ENCODE measurements around the gene MPP2. TPM values are rescaled to one million over a fixed set of nuclear protein-coding genes. Genes with fewer than 3 reads are reported as not detected.
"Not testable (repeated sequence)": the region's sequence is repeated elsewhere in the genome, so short reads cannot be mapped to it uniquely, and the experiment has no call there.

The MPP2 gene
- total and polyA plus RNA-seq, 4 donors: 0.05 to 0.25 (median 0.09) TPM

DNA sequence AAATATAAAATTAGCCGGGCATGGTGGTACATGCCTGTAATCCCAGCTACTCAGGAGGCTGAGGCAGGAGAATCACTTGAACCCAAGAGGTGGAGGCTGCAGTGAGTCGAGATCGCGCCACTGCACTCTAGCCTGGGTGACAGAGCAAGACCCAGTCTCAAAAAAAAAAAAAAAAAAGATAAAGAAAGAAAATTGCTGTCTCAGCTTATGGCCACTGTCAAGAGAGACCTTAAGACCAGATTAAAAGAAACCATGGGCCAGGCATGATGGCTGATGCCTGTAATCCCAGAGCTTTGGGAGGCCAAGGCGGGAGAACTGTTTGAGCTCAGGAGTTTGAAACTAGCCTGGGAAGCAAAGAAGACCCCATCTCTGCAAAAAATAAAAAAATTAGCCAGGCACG is 38.3 kb downstream of the MPP2 start:
- not testable (repeated sequence) for H3K4me1 ChIP-seq (ENCODE audit: control insufficient read depth in 4 of 4, insufficient read depth in 4 of 4, low read length in 3 of 4); DNase-seq (ENCODE audit: low spot score); H3K9me3 ChIP-seq (ENCODE audit: control insufficient read depth in 4 of 4, low read length in 3 of 4); H3K27me3 ChIP-seq (ENCODE audit: control insufficient read depth in 4 of 4, insufficient read depth in 4 of 4, low read length in 3 of 4); H3K9ac ChIP-seq (ENCODE audit: low read depth in 1 of 2, low read length in 2 of 2); H3K4me3 ChIP-seq (ENCODE audit: low read depth in 1 of 3, low read length in 3 of 3); H3K36me3 ChIP-seq (ENCODE audit: control insufficient read depth in 4 of 4, insufficient read depth in 3 of 4, low read depth in 1 of 4, low read length in 3 of 4); H3K27ac ChIP-seq (ENCODE audit: low read depth in 1 of 2, low read length in 2 of 2)
- WGBS: 76% methylated on average over 6 of the region's 6 CpGs

- H3K9me3 ChIP-seq (ENCODE audit: control insufficient read depth in 4 of 4, low read length in 3 of 4): no peaks in the 10 kb centered on the region
- no peaks in the 10 kb centered on the region for H3K4me1 ChIP-seq (ENCODE audit: control insufficient read depth in 4 of 4, insufficient read depth in 4 of 4, low read length in 3 of 4)
- no peak for TF ChIP-seq GABPA (IDR thresholded peaks at IDR 0.05 in 1 of 2, conservative IDR thresholded peaks at IDR 0.05 in 1 of 2)
- no peak for TF ChIP-seq RAD21 (IDR thresholded peaks at IDR 0.05)
- TF ChIP-seq, protein P1, sequence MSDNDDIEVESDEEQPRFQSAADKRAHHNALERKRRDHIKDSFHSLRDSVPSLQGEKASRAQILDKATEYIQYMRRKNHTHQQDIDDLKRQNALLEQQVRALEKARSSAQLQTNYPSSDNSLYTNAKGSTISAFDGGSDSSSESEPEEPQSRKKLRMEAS (IDR thresholded peaks at IDR 0.05): no peak
- no peak for TF ChIP-seq EGR1 (IDR thresholded peaks at IDR 0.05; ENCODE audit: low read depth in 2 of 2)
- TF ChIP-seq RXRA (IDR thresholded peaks at IDR 0.05): no peak
- TF ChIP-seq HNF4A (conservative IDR thresholded peaks at IDR 0.05): no peak
- TF ChIP-seq JUND (IDR thresholded peaks at IDR 0.05): no peak
- no peak for TF ChIP-seq ATF3 (IDR thresholded peaks at IDR 0.05)
- no peak for TF ChIP-seq HNF4G (IDR thresholded peaks at IDR 0.05)
- TF ChIP-seq, protein P2, sequence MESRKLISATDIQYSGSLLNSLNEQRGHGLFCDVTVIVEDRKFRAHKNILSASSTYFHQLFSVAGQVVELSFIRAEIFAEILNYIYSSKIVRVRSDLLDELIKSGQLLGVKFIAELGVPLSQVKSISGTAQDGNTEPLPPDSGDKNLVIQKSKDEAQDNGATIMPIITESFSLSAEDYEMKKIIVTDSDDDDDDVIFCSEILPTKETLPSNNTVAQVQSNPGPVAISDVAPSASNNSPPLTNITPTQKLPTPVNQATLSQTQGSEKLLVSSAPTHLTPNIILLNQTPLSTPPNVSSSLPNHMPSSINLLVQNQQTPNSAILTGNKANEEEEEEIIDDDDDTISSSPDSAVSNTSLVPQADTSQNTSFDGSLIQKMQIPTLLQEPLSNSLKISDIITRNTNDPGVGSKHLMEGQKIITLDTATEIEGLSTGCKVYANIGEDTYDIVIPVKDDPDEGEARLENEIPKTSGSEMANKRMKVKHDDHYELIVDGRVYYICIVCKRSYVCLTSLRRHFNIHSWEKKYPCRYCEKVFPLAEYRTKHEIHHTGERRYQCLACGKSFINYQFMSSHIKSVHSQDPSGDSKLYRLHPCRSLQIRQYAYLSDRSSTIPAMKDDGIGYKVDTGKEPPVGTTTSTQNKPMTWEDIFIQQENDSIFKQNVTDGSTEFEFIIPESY (IDR thresholded peaks at IDR 0.05): no peak
- TF ChIP-seq YY1 (IDR thresholded peaks at IDR 0.05): no peak
- TF ChIP-seq FOXA2 (IDR thresholded peaks at IDR 0.05): no peak
- no peak for TF ChIP-seq FOXA1 (IDR thresholded peaks at IDR 0.05)
- TF ChIP-seq, protein P3, sequence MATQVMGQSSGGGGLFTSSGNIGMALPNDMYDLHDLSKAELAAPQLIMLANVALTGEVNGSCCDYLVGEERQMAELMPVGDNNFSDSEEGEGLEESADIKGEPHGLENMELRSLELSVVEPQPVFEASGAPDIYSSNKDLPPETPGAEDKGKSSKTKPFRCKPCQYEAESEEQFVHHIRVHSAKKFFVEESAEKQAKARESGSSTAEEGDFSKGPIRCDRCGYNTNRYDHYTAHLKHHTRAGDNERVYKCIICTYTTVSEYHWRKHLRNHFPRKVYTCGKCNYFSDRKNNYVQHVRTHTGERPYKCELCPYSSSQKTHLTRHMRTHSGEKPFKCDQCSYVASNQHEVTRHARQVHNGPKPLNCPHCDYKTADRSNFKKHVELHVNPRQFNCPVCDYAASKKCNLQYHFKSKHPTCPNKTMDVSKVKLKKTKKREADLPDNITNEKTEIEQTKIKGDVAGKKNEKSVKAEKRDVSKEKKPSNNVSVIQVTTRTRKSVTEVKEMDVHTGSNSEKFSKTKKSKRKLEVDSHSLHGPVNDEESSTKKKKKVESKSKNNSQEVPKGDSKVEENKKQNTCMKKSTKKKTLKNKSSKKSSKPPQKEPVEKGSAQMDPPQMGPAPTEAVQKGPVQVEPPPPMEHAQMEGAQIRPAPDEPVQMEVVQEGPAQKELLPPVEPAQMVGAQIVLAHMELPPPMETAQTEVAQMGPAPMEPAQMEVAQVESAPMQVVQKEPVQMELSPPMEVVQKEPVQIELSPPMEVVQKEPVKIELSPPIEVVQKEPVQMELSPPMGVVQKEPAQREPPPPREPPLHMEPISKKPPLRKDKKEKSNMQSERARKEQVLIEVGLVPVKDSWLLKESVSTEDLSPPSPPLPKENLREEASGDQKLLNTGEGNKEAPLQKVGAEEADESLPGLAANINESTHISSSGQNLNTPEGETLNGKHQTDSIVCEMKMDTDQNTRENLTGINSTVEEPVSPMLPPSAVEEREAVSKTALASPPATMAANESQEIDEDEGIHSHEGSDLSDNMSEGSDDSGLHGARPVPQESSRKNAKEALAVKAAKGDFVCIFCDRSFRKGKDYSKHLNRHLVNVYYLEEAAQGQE (IDR thresholded peaks at IDR 0.05): no peak
- TF ChIP-seq CTCF (IDR thresholded peaks at IDR 0.05; ENCODE audit: low read depth, low read length, missing input control): no peak
- no peak for TF ChIP-seq NR2F2 (IDR thresholded peaks at IDR 0.05)
- no peak for TF ChIP-seq SP1 (IDR thresholded peaks at IDR 0.05)
- TF ChIP-seq TAF1 (conservative IDR thresholded peaks at IDR 0.05): no peak
- H3K4me3 ChIP-seq (ENCODE audit: low read depth in 1 of 3, low read length in 3 of 3): no peak overlapping the region
- no peaks in the 10 kb centered on the region for H3K36me3 ChIP-seq (ENCODE audit: control insufficient read depth in 4 of 4, insufficient read depth in 3 of 4, low read depth in 1 of 4, low read length in 3 of 4)
- H3K27me3 ChIP-seq (ENCODE audit: control insufficient read depth in 4 of 4, insufficient read depth in 4 of 4, low read length in 3 of 4): peaks cover 0 to 2% (median 0%) of the 10 kb centered on the region in 4 donors
- 84% methylated on average over 10 of the region's 10 CpGs for WGBS
- H3K9ac ChIP-seq (ENCODE audit: low read depth in 1 of 2, low read length in 2 of 2): no peak overlapping the region
- no peak overlapping the region for H3K27ac ChIP-seq (ENCODE audit: low read depth in 1 of 2, low read length in 2 of 2)
- no peak for DNase-seq (ENCODE audit: low spot score)
Measured at GRCh38 chr17:43868226-43868994, 38.9 kb downstream of the MPP2 start.

Measured in liver (tissue), 9 donors.